PC-9 (cell line): Measurements from ENCODE around the gene MAGED2.

Experiments used
- EZH2 ChIP-seq: fragments of 200-600 bp; sonication (generic); IDR thresholded peaks from 2 replicates; pipeline ENCODE4 v1.8.0; 2017; ENCODE audit warnings: antibody characterized with exemption, low read depth
- TF ChIP-seq, protein P1 (sequence below): fragments of 200-600 bp; sonication (generic); conservative IDR thresholded peaks from 2 replicates; pipeline ENCODE4 v1.6.1; 2017; ENCODE audit warnings: mixed run types, antibody characterized with exemption, mild to moderate bottlenecking, moderate library complexity

DNA sequence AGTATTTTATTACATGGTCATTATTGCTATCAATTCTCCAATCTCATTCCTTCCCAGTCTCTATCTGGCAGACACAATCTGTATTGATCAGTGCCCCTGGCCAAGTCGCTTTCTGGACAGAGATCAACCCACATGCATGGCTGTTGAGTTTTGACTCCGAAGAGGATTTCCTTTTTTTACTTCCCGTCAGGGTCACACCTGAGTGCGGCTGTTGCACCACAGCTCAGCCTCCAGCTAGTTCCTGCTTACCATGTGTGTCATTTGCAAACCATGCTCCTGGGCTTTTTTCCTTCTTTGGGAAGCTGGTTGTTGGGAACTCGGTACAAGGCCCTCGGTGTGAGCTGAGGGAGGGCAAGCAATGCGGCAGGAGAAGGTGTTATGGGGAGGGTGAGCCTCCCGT, 11.7 kb downstream of the MAGED2 start:
- TF ChIP-seq, protein P1, sequence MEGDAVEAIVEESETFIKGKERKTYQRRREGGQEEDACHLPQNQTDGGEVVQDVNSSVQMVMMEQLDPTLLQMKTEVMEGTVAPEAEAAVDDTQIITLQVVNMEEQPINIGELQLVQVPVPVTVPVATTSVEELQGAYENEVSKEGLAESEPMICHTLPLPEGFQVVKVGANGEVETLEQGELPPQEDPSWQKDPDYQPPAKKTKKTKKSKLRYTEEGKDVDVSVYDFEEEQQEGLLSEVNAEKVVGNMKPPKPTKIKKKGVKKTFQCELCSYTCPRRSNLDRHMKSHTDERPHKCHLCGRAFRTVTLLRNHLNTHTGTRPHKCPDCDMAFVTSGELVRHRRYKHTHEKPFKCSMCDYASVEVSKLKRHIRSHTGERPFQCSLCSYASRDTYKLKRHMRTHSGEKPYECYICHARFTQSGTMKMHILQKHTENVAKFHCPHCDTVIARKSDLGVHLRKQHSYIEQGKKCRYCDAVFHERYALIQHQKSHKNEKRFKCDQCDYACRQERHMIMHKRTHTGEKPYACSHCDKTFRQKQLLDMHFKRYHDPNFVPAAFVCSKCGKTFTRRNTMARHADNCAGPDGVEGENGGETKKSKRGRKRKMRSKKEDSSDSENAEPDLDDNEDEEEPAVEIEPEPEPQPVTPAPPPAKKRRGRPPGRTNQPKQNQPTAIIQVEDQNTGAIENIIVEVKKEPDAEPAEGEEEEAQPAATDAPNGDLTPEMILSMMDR: no peak
- no peak for TF ChIP-seq EZH2
